Activated T-cell treated with anti-CD3 and anti-CD28 coated beads, Interleukin-2, amount 50 U/mL, for 4 hours (primary cell): ENCODE data around the gene KLF14. TPM values are rescaled to one million over a fixed set of nuclear protein-coding genes. Genes with fewer than 3 reads are reported as not detected.

Source experiments
- ATAC-seq, 2 donors: fragments of 200-7000 bp; cut with Tn5 transposase; one replicate each; pipeline ENCODE4 v1.10.0; 2021
- DNase-seq: peaks from one replicate; pipeline ENCODE4 v3.0.0-alpha.2; 2020
- H3K27me3 Mint-ChIP-seq: one replicate; pipeline ENCODE4 v1.8.0; 2021; ENCODE audit warnings: low read depth, mixed read lengths
- H3K36me3 Mint-ChIP-seq: one replicate; pipeline ENCODE4 v1.8.0; 2022; ENCODE audit warnings: mixed read lengths; ENCODE audit not compliant: insufficient read depth
- H3K4me1 Mint-ChIP-seq: one replicate; pipeline ENCODE4 v1.8.0; 2021; ENCODE audit warnings: low read depth, mixed read lengths
- H3K4me3 Mint-ChIP-seq: one replicate; pipeline ENCODE4 v1.8.0; 2021; ENCODE audit warnings: mild to moderate bottlenecking, moderate library complexity, mixed read lengths
- H3K9me3 Mint-ChIP-seq: one replicate; pipeline ENCODE4 v1.8.0; 2021; ENCODE audit warnings: mixed read lengths
- total RNA-seq, 3 donors: library from RNA; stranded (reverse); gene quantifications; one replicate each; pipeline ENCODE4 v1.2.1, GENCODE V29; 2021

The KLF14 gene
- total RNA-seq, 3 donors from 2014 or later, result not detected

GRCh38 chr7:130736298-130736900 lies 2.4 kb upstream of the KLF14 start:
- Mint-ChIP-seq H3K4me1 (peaks cover 7% of the 10 kb centered on the region), H3K4me3 (no peak overlapping the region), H3K36me3 (no peaks in the 10 kb centered on the region), H3K27me3 (peaks cover 55% of the 10 kb centered on the region), H3K9me3 (no peaks in the 10 kb centered on the region)
- no peak for DNase-seq
- no peak for ATAC-seq

GRCh38 chr7:130734815-130735716 lies 1.1 kb upstream of the KLF14 start:
- Mint-ChIP-seq H3K4me3 (peak overlapping the region; percentile 76), H3K4me1 (peaks cover 7% of the 10 kb centered on the region), H3K27me3 (peaks cover 68% of the 10 kb centered on the region), H3K36me3 (no peaks in the 10 kb centered on the region), H3K9me3 (no peaks in the 10 kb centered on the region)
- no peak for DNase-seq
- ATAC-seq, result no peak

GRCh38 chr7:130732980-130733930 lies 752 bp downstream of the KLF14 start:
- Mint-ChIP-seq H3K9me3 (no peaks in the 10 kb centered on the region), H3K4me1 (peaks cover 7% of the 10 kb centered on the region), H3K27me3 (peaks cover 83% of the 10 kb centered on the region), H3K4me3 (peak overlapping the region; percentile 76), H3K36me3 (no peaks in the 10 kb centered on the region)
- DNase-seq, result peak; percentile 21
- peak; percentile 59 to 62 for ATAC-seq

GRCh38 chr7:130723784-130724183 lies 10.2 kb downstream of the KLF14 start:
- H3K9me3 Mint-ChIP-seq, result no peaks in the 10 kb centered on the region
- DNase-seq, result no peak
- H3K4me3 Mint-ChIP-seq, result no peak overlapping the region
- H3K4me1 Mint-ChIP-seq, result no peaks in the 10 kb centered on the region
- no peak for ATAC-seq
- H3K36me3 Mint-ChIP-seq, result no peaks in the 10 kb centered on the region
- peaks cover 27% of the 10 kb centered on the region for H3K27me3 Mint-ChIP-seq

GRCh38 chr7:130721486-130722277 lies 12.3 kb downstream of the KLF14 start:
- no peak for DNase-seq
- Mint-ChIP-seq H3K4me3 (no peak overlapping the region), H3K27me3 (peaks cover 14% of the 10 kb centered on the region), H3K36me3 (no peaks in the 10 kb centered on the region), H3K9me3 (no peaks in the 10 kb centered on the region), H3K4me1 (no peaks in the 10 kb centered on the region)
- ATAC-seq, result no peak

- DNase-seq (no peak), ATAC-seq (no peak)
- no peak overlapping the region for H3K4me3 Mint-ChIP-seq
- no peaks in the 10 kb centered on the region for H3K9me3 Mint-ChIP-seq
- H3K36me3 Mint-ChIP-seq, result no peaks in the 10 kb centered on the region
- no peaks in the 10 kb centered on the region for H3K4me1 Mint-ChIP-seq
- H3K27me3 Mint-ChIP-seq, result peaks cover 12% of the 10 kb centered on the region
Observed at GRCh38 chr7:130719541-130719940, 14.5 kb downstream of the KLF14 start.

GRCh38 chr7:130712416-130712815 lies 21.6 kb downstream of the KLF14 start:
- H3K36me3 Mint-ChIP-seq, result no peaks in the 10 kb centered on the region
- no peaks in the 10 kb centered on the region for H3K9me3 Mint-ChIP-seq
- no peak overlapping the region for H3K4me3 Mint-ChIP-seq
- peaks cover 9% of the 10 kb centered on the region for H3K27me3 Mint-ChIP-seq
- ATAC-seq (no peak), DNase-seq (no peak)
- no peaks in the 10 kb centered on the region for H3K4me1 Mint-ChIP-seq

- H3K4me1 Mint-ChIP-seq, result no peaks in the 10 kb centered on the region
- H3K36me3 Mint-ChIP-seq, result no peaks in the 10 kb centered on the region
- no peak for DNase-seq
- ATAC-seq, result no peak
- peaks cover 14% of the 10 kb centered on the region for H3K9me3 Mint-ChIP-seq
- H3K4me3 Mint-ChIP-seq, result no peak overlapping the region
- H3K27me3 Mint-ChIP-seq, result peaks cover 23% of the 10 kb centered on the region
Observed at GRCh38 chr7:130708766-130709165, 25.2 kb downstream of the KLF14 start.

GRCh38 chr7:130708001-130708400 lies 26.0 kb downstream of the KLF14 start:
- no peaks in the 10 kb centered on the region for H3K36me3 Mint-ChIP-seq
- H3K4me1 Mint-ChIP-seq, result no peaks in the 10 kb centered on the region
- DNase-seq (no peak), ATAC-seq (no peak)
- H3K27me3 Mint-ChIP-seq, result peaks cover 24% of the 10 kb centered on the region
- no peak overlapping the region for H3K4me3 Mint-ChIP-seq
- H3K9me3 Mint-ChIP-seq, result peaks cover 14% of the 10 kb centered on the region

- H3K36me3 Mint-ChIP-seq, result no peaks in the 10 kb centered on the region
- ATAC-seq, result no peak
Observed at GRCh38 chr7:130703851-130704250, 30.2 kb downstream of the KLF14 start.

GRCh38 chr7:130701650-130702049 lies 32.4 kb downstream of the KLF14 start:
- DNase-seq, result no peak
- Mint-ChIP-seq H3K4me3 (no peak overlapping the region), H3K4me1 (no peaks in the 10 kb centered on the region), H3K27me3 (peaks cover 14% of the 10 kb centered on the region), H3K9me3 (peaks cover 7% of the 10 kb centered on the region), H3K36me3 (no peaks in the 10 kb centered on the region)
- no peak for ATAC-seq

More at GRCh38 chr7:130703851-130704250, 30.2 kb downstream of the KLF14 start:
- Mint-ChIP-seq H3K4me3 (no peak overlapping the region), H3K27me3 (peaks cover 21% of the 10 kb centered on the region), H3K4me1 (no peaks in the 10 kb centered on the region), H3K9me3 (peaks cover 14% of the 10 kb centered on the region)
- DNase-seq, result no peak

GRCh38 chr7:130700760-130701159 lies 33.2 kb downstream of the KLF14 start:
- no peak for DNase-seq
- Mint-ChIP-seq H3K9me3 (no peaks in the 10 kb centered on the region), H3K4me3 (no peak overlapping the region), H3K4me1 (no peaks in the 10 kb centered on the region), H3K27me3 (peaks cover 8% of the 10 kb centered on the region), H3K36me3 (no peaks in the 10 kb centered on the region)
- no peak for ATAC-seq

GRCh38 chr7:130699686-130700085 lies 34.3 kb downstream of the KLF14 start:
- ATAC-seq, result no peak
- H3K9me3 Mint-ChIP-seq, result no peaks in the 10 kb centered on the region
- H3K36me3 Mint-ChIP-seq, result no peaks in the 10 kb centered on the region
- peaks cover 6% of the 10 kb centered on the region for H3K27me3 Mint-ChIP-seq
- H3K4me1 Mint-ChIP-seq, result no peaks in the 10 kb centered on the region
- no peak overlapping the region for H3K4me3 Mint-ChIP-seq
- DNase-seq, result no peak
